Right atrium auricular region (tissue), 2 donors: ENCODE results near the gene COQ2. TPM values are rescaled to one million over a fixed set of nuclear protein-coding genes. Genes with fewer than 3 reads are reported as not detected.
A peak's percentile ranks its signal among the peaks of the same experiment; 100 is the strongest.

Source experiments
- DNase-seq: peaks from one replicate; pipeline ENCODE4 v3.0.0-alpha.2; 2019; ENCODE audit warnings: low spot score
- H3K27ac ChIP-seq, 2 donors: fragments of 200-600 bp; sonication (generic); 1 replicate in 1 of 2; 2 replicates in 1 of 2; pipeline ENCODE4 v1.5.1; 2016 to 2019
- H3K27me3 ChIP-seq, 2 donors: fragments of 200-600 bp; sonication (generic); one replicate each; pipeline versions ENCODE4 v1.5.1 to v1.6.0; 2017 to 2019
- H3K36me3 ChIP-seq: fragments of 200-600 bp; sonication (generic); one replicate; pipeline ENCODE4 v1.5.1; 2016
- H3K4me1 ChIP-seq, 2 donors: fragments of 200-600 bp; sonication (generic); one replicate each; pipeline versions ENCODE4 v1.5.1 to v1.6.0; 2017 to 2019
- H3K4me3 ChIP-seq, 2 donors: fragments of 200-600 bp; sonication (generic); 1 replicate in 1 of 2; 2 replicates in 1 of 2; pipeline ENCODE4 v1.5.1; 2017 to 2019; ENCODE audit warnings: mild to moderate bottlenecking in 1 of 2, moderate library complexity in 1 of 2
- H3K9me3 ChIP-seq, 2 donors: fragments of 200-600 bp; sonication (generic); one replicate each; pipeline ENCODE4 v1.5.1; 2019
- CTCF ChIP-seq, 2 donors: fragments of 200-600 bp; sonication (generic); IDR thresholded peaks; one replicate each; pipeline ENCODE4 v1.5.1; 2019; ENCODE audit warnings: antibody characterized with exemption in 2 of 2
- total RNA-seq, 2 donors: library from RNA; depleted of rRNA; stranded (reverse); fragments of >200 nt; gene quantifications; one replicate each; pipeline ENCODE4 v1.1.0, GENCODE V29; 2016

Gene COQ2
- total RNA-seq, 2 donors from 2014 or later, result 12.0 to 15.1 TPM

- Histone ChIP-seq H3K27ac (no peak overlapping the region), H3K36me3 (no peaks in the 10 kb centered on the region), H3K9me3 (no peaks in the 10 kb centered on the region), H3K27me3 (no peaks in the 10 kb centered on the region), H3K4me3 (no peak overlapping the region), H3K4me1 (peaks cover 0 to 3% of the 10 kb centered on the region in 2 donors)
- no peak for TF ChIP-seq CTCF (IDR thresholded peaks at IDR 0.05)
- no peak for DNase-seq
These were observed 26.8 kb downstream of the COQ2 start for GRCh38 chr4:83257811-83258210.

- Histone ChIP-seq H3K36me3 (no peaks in the 10 kb centered on the region), H3K27me3 (no peaks in the 10 kb centered on the region), H3K4me1 (peaks cover 0 to 3% of the 10 kb centered on the region in 2 donors), H3K9me3 (no peaks in the 10 kb centered on the region), H3K27ac (no peak overlapping the region), H3K4me3 (no peak overlapping the region)
- DNase-seq, result no peak
- TF ChIP-seq CTCF (IDR thresholded peaks at IDR 0.05), result no peak
These were observed 29.0 kb downstream of the COQ2 start for GRCh38 chr4:83255584-83255983.

GRCh38 chr4:83252782-83253405, 31.7 kb downstream of the COQ2 start:
- peak; percentile 16 to 65 for TF ChIP-seq CTCF (IDR thresholded peaks at IDR 0.05)
- H3K27ac ChIP-seq, result no peak overlapping the region
- no peaks in the 10 kb centered on the region for H3K27me3 ChIP-seq
- DNase-seq, result no peak
- no peaks in the 10 kb centered on the region for H3K9me3 ChIP-seq
- H3K4me3 ChIP-seq, result no peak overlapping the region
- no peaks in the 10 kb centered on the region for H3K36me3 ChIP-seq
- peaks cover 0 to 3% of the 10 kb centered on the region in 2 donors for H3K4me1 ChIP-seq

- H3K9me3 ChIP-seq, result no peaks in the 10 kb centered on the region
- no peak overlapping the region for H3K4me3 ChIP-seq
- no peak for TF ChIP-seq CTCF (IDR thresholded peaks at IDR 0.05)
- no peaks in the 10 kb centered on the region for H3K27me3 ChIP-seq
- DNase-seq, result no peak
- no peak overlapping the region for H3K27ac ChIP-seq
- no peaks in the 10 kb centered on the region for H3K36me3 ChIP-seq
- peaks cover 0 to 3% of the 10 kb centered on the region in 2 donors for H3K4me1 ChIP-seq
These were observed 33.2 kb downstream of the COQ2 start for GRCh38 chr4:83251447-83251830.

GRCh38 chr4:83250687-83251446, 33.7 kb downstream of the COQ2 start:
- no peak overlapping the region for H3K4me3 ChIP-seq
- no peaks in the 10 kb centered on the region for H3K27me3 ChIP-seq
- no peak for DNase-seq
- no peak for TF ChIP-seq CTCF (IDR thresholded peaks at IDR 0.05)
- H3K9me3 ChIP-seq, result no peaks in the 10 kb centered on the region
- no peaks in the 10 kb centered on the region for H3K36me3 ChIP-seq
- H3K4me1 ChIP-seq, result peaks cover 0 to under 1% of the 10 kb centered on the region in 2 donors
- H3K27ac ChIP-seq, result no peak overlapping the region
